B cell (primary cell): Measurements from ENCODE around the gene TPBGL. TPM values are rescaled to one million over a fixed set of nuclear protein-coding genes. Genes with fewer than 3 reads are reported as not detected.

Experiments used
- ATAC-seq: fragments of 200-7000 bp; cut with Tn5 transposase; one replicate; pipeline ENCODE4 v1.10.0; 2021; ENCODE audit warnings: low read depth, mild to moderate bottlenecking, moderate number of reproducible peaks, moderate library complexity
- CTCF ChIA-PET: fragments of 350-600 bp; sonication (Branson Sonifier 250); formaldehyde crosslinking; loops from one replicate; lab custom pipeline; 2021; ENCODE audit warnings: antibody characterized with exemption, inconsistent platforms; lab: Charles Lee
- POLR2A ChIA-PET: fragments of 350-600 bp; sonication (Branson Sonifier 250); formaldehyde crosslinking; loops from one replicate; lab custom pipeline; 2021; ENCODE audit warnings: antibody characterized with exemption; lab: Charles Lee
- DNase-seq: peaks from one replicate; pipeline ENCODE4 v3.0.0; 2013
- H2AFZ ChIP-seq: 2 replicates; pipeline ENCODE4 v1.6.1; 2012; ENCODE audit warnings: mild to moderate bottlenecking, low read depth, low read length; ENCODE audit not compliant: insufficient read depth, poor library complexity, severe bottlenecking
- H3K27ac ChIP-seq, 2 donors: 1 replicate in 1 of 2; 2 replicates in 1 of 2; pipeline ENCODE4 v1.5.1; 2012 to 2013; ENCODE audit warnings: low read length in 2 of 2, mild to moderate bottlenecking in 2 of 2, moderate library complexity in 1 of 2
- H3K27me3 ChIP-seq, 4 experiments: fragments of 200-600 bp in 1 of 4; sonication (generic) in 1 of 4; replicated peaks in 1 of 4; 1 replicate in 2 of 4; 2 replicates in 2 of 4; pipeline versions ENCODE4 v1.6.1 to v1.7.0; 2013 to 2016; ENCODE audit warnings: low read length in 3 of 4, mild to moderate bottlenecking in 2 of 4, mixed read lengths in 1 of 4, moderate library complexity in 1 of 4; ENCODE audit not compliant: insufficient read depth in 4 of 4, control insufficient read depth in 3 of 4; ENCODE audit errors: control extremely low read depth in 1 of 4
- H3K36me3 ChIP-seq, 2 experiments: replicated peaks in 1 of 2; 1 replicate in 1 of 2; 2 replicates in 1 of 2; pipeline versions ENCODE4 v1.6.1 to v1.7.1; 2013; ENCODE audit warnings: low read length in 1 of 2; ENCODE audit not compliant: insufficient read depth in 2 of 2, control insufficient read depth in 1 of 2; ENCODE audit errors: control extremely low read depth in 1 of 2, extremely low read depth in 1 of 2
- H3K4me1 ChIP-seq, 2 donors: fragments of 200-600 bp in 1 of 2; sonication (generic) in 1 of 2; 1 replicate in 1 of 2; 2 replicates in 1 of 2; pipeline versions ENCODE4 v1.5.1 to v1.6.1; 2013 to 2017; ENCODE audit warnings: low read length in 2 of 2; ENCODE audit not compliant: control insufficient read depth in 2 of 2, insufficient read depth in 2 of 2
- H3K4me2 ChIP-seq: replicated peaks from 2 replicates; pipeline ENCODE3; 2012; ENCODE audit warnings: mild to moderate bottlenecking, low read depth, low read length; ENCODE audit not compliant: poor library complexity, severe bottlenecking
- H3K4me3 ChIP-seq, 5 experiments: fragments of 200-600 bp in 1 of 5; sonication (generic) in 1 of 5; 1 replicate in 3 of 5; 2 replicates in 2 of 5; pipeline versions ENCODE4 v1.5.1 to v1.7.0; 2011 to 2016; ENCODE audit warnings: low read length in 4 of 5, mild to moderate bottlenecking in 4 of 5, low read depth in 2 of 5, control low read depth in 1 of 5, moderate library complexity in 1 of 5; ENCODE audit not compliant: insufficient read depth in 1 of 5; ENCODE audit errors: control extremely low read depth in 1 of 5, extremely low read depth in 1 of 5
- H3K79me2 ChIP-seq: fragments of 200-600 bp; sonication (generic); one replicate; pipeline ENCODE4 v1.6.0; 2016; ENCODE audit warnings: low read length; ENCODE audit not compliant: control insufficient read depth, insufficient read depth
- H3K9ac ChIP-seq: fragments of 200-600 bp; sonication (generic); 2 replicates; pipeline ENCODE4 v1.6.1; 2017; ENCODE audit warnings: mild to moderate bottlenecking, low read length, moderate library complexity
- H3K9me3 ChIP-seq, 3 donors: one replicate each; pipeline versions ENCODE4 v1.6.1 to v1.7.1; 2013; ENCODE audit warnings: low read length in 2 of 3; ENCODE audit not compliant: control insufficient read depth in 2 of 3, insufficient read depth in 1 of 3; ENCODE audit errors: control extremely low read depth in 1 of 3
- H4K20me1 ChIP-seq: 2 replicates; pipeline ENCODE4 v1.6.0; 2012; ENCODE audit warnings: mild to moderate bottlenecking, low read length; ENCODE audit not compliant: insufficient read depth, control insufficient read depth, poor library complexity, severe bottlenecking
- H3K27ac Mint-ChIP-seq: one replicate; pipeline ENCODE4 v1.8.0; 2021; ENCODE audit warnings: mixed read lengths
- H3K27me3 Mint-ChIP-seq: one replicate; pipeline ENCODE4 v1.8.0; 2021; ENCODE audit warnings: mixed read lengths
- H3K4me1 Mint-ChIP-seq: one replicate; pipeline ENCODE4 v1.8.0; 2021; ENCODE audit warnings: mixed read lengths
- H3K4me3 Mint-ChIP-seq: one replicate; pipeline ENCODE4 v1.8.0; 2021; ENCODE audit warnings: mixed read lengths
- H3K9me3 Mint-ChIP-seq: one replicate; pipeline ENCODE4 v1.8.0; 2022; ENCODE audit warnings: mixed read lengths; ENCODE audit not compliant: insufficient read depth
- CTCF ChIP-seq: fragments of 200-600 bp; IDR thresholded peaks from one replicate; pipeline ENCODE4 v1.8.0; 2022; ENCODE audit warnings: antibody characterized with exemption, mild to moderate bottlenecking
- EZH2 ChIP-seq: IDR thresholded peaks from 2 replicates; pipeline ENCODE4 v1.6.1; 2012; ENCODE audit warnings: borderline replicate concordance, low read depth, mild to moderate bottlenecking, moderate library complexity, low read length; ENCODE audit not compliant: insufficient read depth, poor library complexity, severe bottlenecking
- WGBS: methylation state at CpG from one replicate; pipeline ENCODE4 v1.1.5; 2013; ENCODE audit warnings: missing lambda C conversion rate; ENCODE audit not compliant: insufficient coverage; 5-methylcytosine and 5-hydroxymethylcytosine counted together
- intact Hi-C: fragments of 100-400 bp; cut with micrococcal nuclease; formaldehyde crosslinking; loops from one replicate; pipeline ENCODE4 v1.10.0; 2022
- polyA minus RNA-seq: library from RNA; depleted of rRNA, polyadenylated mRNA; stranded (reverse); fragments of >200 nt; gene quantifications from 2 replicates; pipeline ENCODE4 v1.2.3, GENCODE V29; 2012
- polyA plus RNA-seq: library from polyadenylated mRNA; depleted of rRNA; stranded (reverse); fragments of >200 nt; gene quantifications from 2 replicates; pipeline ENCODE4 v1.2.3, GENCODE V29; 2012
- total RNA-seq, 2 donors: library from RNA; stranded (reverse); fragments of 120-200 nt in 1 of 2; gene quantifications; 1 replicate in 1 of 2; 2 replicates in 1 of 2; pipeline versions ENCODE4 v1.2.3 to v1.2.4, GENCODE V29; 2013 to 2022

The TPBGL gene
- total RNA-seq (not detected in 2 replicates), polyA plus RNA-seq (not detected in 2 replicates), polyA minus RNA-seq (not detected in 2 replicates)
- not detected for total RNA-seq (2013)

DNA sequence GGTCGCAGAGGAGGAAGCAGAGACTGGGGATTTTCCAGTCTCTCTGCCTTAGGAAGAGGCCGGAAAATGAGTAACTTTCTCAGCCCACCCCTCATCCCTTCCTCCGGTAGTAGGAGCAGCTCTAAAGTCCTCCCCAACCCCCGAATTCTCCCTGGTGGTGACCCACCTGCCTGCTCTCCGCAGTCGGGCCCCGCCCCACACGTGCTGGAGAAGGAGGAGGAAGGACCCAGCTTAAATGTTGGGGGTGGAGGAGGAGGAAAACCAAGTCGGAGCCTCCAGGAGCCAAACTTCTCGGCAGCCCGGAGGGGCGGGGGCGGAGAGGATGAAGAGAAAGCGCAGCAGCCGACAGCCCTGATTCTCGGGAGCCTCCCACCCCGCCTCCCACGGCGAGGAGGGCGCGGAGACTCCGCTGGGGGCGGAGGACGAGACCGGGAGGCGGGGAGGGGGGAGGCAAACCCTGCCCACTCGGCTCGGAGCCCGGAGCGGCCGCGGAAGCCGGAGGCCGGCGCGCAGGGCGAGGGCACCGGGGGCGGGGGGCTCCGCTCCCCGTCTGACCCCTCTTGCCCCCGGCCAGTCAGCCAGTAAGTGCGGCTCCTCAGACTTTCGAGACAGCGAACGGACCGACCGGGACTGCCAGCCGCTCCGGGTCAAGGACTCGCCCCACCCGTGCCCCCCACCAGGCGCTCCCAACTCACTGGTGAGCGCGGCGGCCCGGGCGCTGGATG, at the start of gene TPBGL:
Gene TPBGL (plus strand): TSS at position 464 of the 725 bp plus-strand sequence. CDS start 276 bp downstream, outside the sequence.
- Mint-ChIP-seq H3K4me1 (peaks cover 7% of the 10 kb centered on the region), H3K27ac (no peak within 1 kb of the TSS), H3K4me3 (peak within 1 kb of the TSS; percentile 77), H3K27me3 (peaks cover 72% of the 10 kb centered on the region), H3K9me3 (no peaks in the 10 kb centered on the region)
- CTCF ChIA-PET, result interaction anchor here (0.7 to 4.9 kb wide), 9 partner anchors 8 to 311 kb away, joined by 3 to 60 read pairs (median 8); no protein-coding TSS in a partner anchor
- ATAC-seq (no peak), DNase-seq (no peak)
- no peak for TF ChIP-seq CTCF
- peak; percentile 75 for TF ChIP-seq EZH2
- peak within 1 kb of the TSS in 3 of 5 experiments; percentile 39 to 60 (median 46) for H3K4me3 ChIP-seq
- no peaks in the 10 kb centered on the region for H3K36me3 ChIP-seq
- no peak within 1 kb of the TSS for H3K27ac ChIP-seq
- intact Hi-C loops, result loop anchor here (1.0 to 2.0 kb wide), 2 partner anchors 100 to 312 kb away; no protein-coding TSS in a partner anchor
- WGBS, result 9% methylated on average over 51 of the region's 58 CpGs
- no peaks in the 10 kb centered on the region for H4K20me1 ChIP-seq
- POLR2A ChIA-PET, result no interaction called here
- H3K4me2 ChIP-seq, result peak within 1 kb of the TSS; percentile 93
- H3K4me1 ChIP-seq, result peaks cover 12 to 15% of the 10 kb centered on the region in 2 donors
- no peaks in the 10 kb centered on the region for H3K9me3 ChIP-seq
- H3K9ac ChIP-seq, result peak within 1 kb of the TSS; percentile 60
- peak within 1 kb of the TSS; percentile 70 for H2AFZ ChIP-seq
- no peaks in the 10 kb centered on the region for H3K79me2 ChIP-seq
- H3K27me3 ChIP-seq, result peaks cover 0 to 61% (median 27%) of the 10 kb centered on the region in 4 experiments

DNA sequence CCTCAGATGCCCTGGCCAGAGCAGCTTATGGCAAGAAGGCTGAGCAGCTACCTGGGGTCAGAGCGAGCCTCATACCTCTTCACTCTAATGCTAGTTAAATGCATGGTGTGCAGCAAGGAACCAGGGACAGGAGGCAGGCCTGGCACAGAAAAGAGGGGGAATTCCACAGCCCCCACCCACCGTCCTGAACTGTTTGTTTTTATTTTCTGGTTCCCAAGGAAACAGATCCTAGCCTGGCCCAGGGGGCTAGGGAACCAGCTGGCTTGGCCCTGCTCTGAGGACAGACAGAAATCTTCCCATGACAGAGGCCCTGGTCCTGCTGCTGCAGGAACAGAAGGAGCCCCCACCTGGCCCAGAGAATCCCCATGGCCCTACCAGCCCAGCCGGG, 49.2 kb upstream of the TPBGL start:
- DNase-seq (no peak), ATAC-seq (no peak)
- H3K4me1 ChIP-seq, result no peaks in the 10 kb centered on the region
- no peaks in the 10 kb centered on the region for H3K27me3 ChIP-seq
- H3K27ac ChIP-seq, result no peak overlapping the region
- POLR2A ChIA-PET, result no interaction called here
- Mint-ChIP-seq H3K4me1 (no peaks in the 10 kb centered on the region), H3K27ac (no peak overlapping the region), H3K27me3 (peaks cover 4% of the 10 kb centered on the region), H3K9me3 (no peaks in the 10 kb centered on the region), H3K4me3 (no peak overlapping the region)
- CTCF ChIA-PET, result no interaction called here
- H3K9me3 ChIP-seq, result no peaks in the 10 kb centered on the region
- H2AFZ ChIP-seq, result no peak overlapping the region
- TF ChIP-seq EZH2, result no peak
- no peak for TF ChIP-seq CTCF
- WGBS, result 25% methylated on average over 1 of the region's 3 CpGs
- no peaks in the 10 kb centered on the region for H4K20me1 ChIP-seq
- H3K79me2 ChIP-seq, result no peaks in the 10 kb centered on the region
- no peak overlapping the region for H3K4me3 ChIP-seq
- no peaks in the 10 kb centered on the region for H3K36me3 ChIP-seq
- intact Hi-C loops, result no loop called here
- no peak overlapping the region for H3K9ac ChIP-seq
- H3K4me2 ChIP-seq, result no peak overlapping the region
